HCT116 (cell line): ENCODE data around the gene NEDD4L. TPM values are rescaled to one million over a fixed set of nuclear protein-coding genes. Genes with fewer than 3 reads are reported as not detected.

Source experiments
- ATAC-seq: fragments of 200-7000 bp; cut with Tn5 transposase; 2 replicates; pipeline ENCODE4 v1.9.1; 2020; ENCODE audit warnings: mild to moderate bottlenecking, moderate library complexity
- BruUV-seq: library from RNA; stranded (reverse); fragments of 400-500 nt; replicated peaks from 2 replicates; lab custom pipeline; 2021; lab: Mats Ljungman, UMichigan
- CTCF ChIA-PET: fragments of 300-600 bp; sonication (Branson Sonifier 250); formaldehyde crosslinking; loops from one replicate; lab custom pipeline; 2021; ENCODE audit warnings: antibody characterized with exemption; lab: Charles Lee
- POLR2A ChIA-PET: fragments of 300-600, 350-600 bp; sonication (Branson Sonifier 250); formaldehyde crosslinking; loops from one replicate; lab custom pipeline; 2021; ENCODE audit warnings: antibody characterized with exemption; lab: Charles Lee
- RAD21 ChIA-PET, 2 experiments: fragments of 300-600 bp; sonication (Branson Sonifier 250); formaldehyde crosslinking; loops; one replicate each; lab custom pipeline; 2023; ENCODE audit warnings: low total read pairs in 2 of 2; ENCODE audit not compliant: uncharacterized antibody in 2 of 2, unreplicated experiment in 2 of 2, low non-redundant PET in 1 of 2; lab: Charles Lee
- DNase-seq: peaks from one replicate; pipeline ENCODE4 v3.0.0-alpha.2; 2010; ENCODE audit warnings: low read depth, low spot score
- H2AFZ ChIP-seq: fragments of 200-600 bp; shearing (Covaris generic), sonication (generic); 2 replicates; pipeline ENCODE4 v1.6.1; 2017; ENCODE audit warnings: low read depth, mixed run types, mixed read lengths, antibody characterized with exemption, low read length; ENCODE audit not compliant: poor library complexity, severe bottlenecking
- H3K27ac ChIP-seq: 2 replicates; pipeline ENCODE4 v1.5.1; 2012; ENCODE audit warnings: low read depth, low read length
- H3K27me3 ChIP-seq: fragments of 200-600 bp; sonication (generic); 2 replicates; pipeline ENCODE4 v1.6.1; 2016; ENCODE audit warnings: mixed run types, low read length, mixed read lengths; ENCODE audit not compliant: insufficient read depth
- H3K36me3 ChIP-seq, 2 experiments: fragments of 200-500 bp in 1 of 2; fragments of 200-600 bp in 1 of 2; sonication (Bioruptor generic) in 1 of 2; sonication (generic) in 1 of 2; 2 replicates each; pipeline versions ENCODE4 v1.5.1 to v1.6.1; 2014 to 2016; ENCODE audit warnings: low read length in 2 of 2, inconsistent platforms in 1 of 2, mixed read lengths in 1 of 2, mixed run types in 1 of 2; ENCODE audit not compliant: insufficient read depth in 2 of 2, control insufficient read depth in 1 of 2
- H3K4me1 ChIP-seq, 2 experiments: fragments of 200-600 bp in 1 of 2; sonication (generic) in 1 of 2; 2 replicates each; pipeline versions ENCODE4 v1.5.1 to v1.6.1; 2012 to 2017; ENCODE audit warnings: low read length in 2 of 2, inconsistent platforms in 1 of 2, mild to moderate bottlenecking in 1 of 2, mixed read lengths in 1 of 2, mixed run types in 1 of 2, moderate library complexity in 1 of 2; ENCODE audit not compliant: insufficient read depth in 2 of 2, control insufficient read depth in 1 of 2
- H3K4me2 ChIP-seq: fragments of 200-600 bp; sonication (generic); 2 replicates; pipeline ENCODE4 v1.6.1; 2017; ENCODE audit warnings: mixed run types, low read length, mixed read lengths
- H3K4me3 ChIP-seq, 2 experiments: fragments of 200-600 bp in 1 of 2; sonication (generic) in 1 of 2; replicated peaks in 1 of 2; 2 replicates each; pipeline ENCODE4 v1.5.1; 2011 to 2016; ENCODE audit warnings: low read length in 2 of 2, control low read depth in 1 of 2, low read depth in 1 of 2, mild to moderate bottlenecking in 1 of 2, mixed read lengths in 1 of 2, mixed run types in 1 of 2
- H3K79me2 ChIP-seq: fragments of 200-600 bp; sonication (generic); 2 replicates; pipeline ENCODE4 v1.6.1; 2017; ENCODE audit warnings: mild to moderate bottlenecking, mixed run types, low read length, moderate library complexity, mixed read lengths; ENCODE audit not compliant: insufficient read depth
- H3K9ac ChIP-seq: fragments of 200-600 bp; sonication (generic); 2 replicates; pipeline ENCODE4 v1.6.1; 2016; ENCODE audit warnings: low read length, mixed read lengths
- H3K9me2 ChIP-seq: fragments of 200-600 bp; sonication (generic), shearing (Covaris generic); 2 replicates; pipeline ENCODE4 v1.6.1; 2017; ENCODE audit warnings: mixed run types, mild to moderate bottlenecking, moderate library complexity; ENCODE audit not compliant: insufficient read depth
- H3K9me3 ChIP-seq, 2 experiments: fragments of 200-500 bp in 1 of 2; fragments of 200-600 bp in 1 of 2; sonication (Bioruptor generic) in 1 of 2; sonication (generic) in 1 of 2; 2 replicates each; pipeline ENCODE4 v1.6.1; 2014 to 2017; ENCODE audit warnings: low read length in 2 of 2, mixed read lengths in 2 of 2, inconsistent platforms in 1 of 2, low read depth in 1 of 2, mild to moderate bottlenecking in 1 of 2, mixed run types in 1 of 2, moderate library complexity in 1 of 2; ENCODE audit not compliant: control insufficient read depth in 1 of 2, insufficient read depth in 1 of 2
- H4K20me1 ChIP-seq: fragments of 200-600 bp; sonication (generic), shearing (Covaris generic); 2 replicates; pipeline ENCODE4 v1.6.1; 2017; ENCODE audit warnings: mixed run types, mild to moderate bottlenecking, moderate library complexity; ENCODE audit not compliant: insufficient read depth
- ATF3 ChIP-seq: IDR thresholded peaks from 2 replicates; pipeline ENCODE4 v1.6.1; 2012
- CTCF ChIP-seq, 3 experiments: fragments of 200-600 bp in 1 of 3; sonication (generic) in 1 of 3; IDR thresholded peaks in 2 of 3; conservative IDR thresholded peaks in 1 of 3; 2 replicates each; pipeline ENCODE4 v1.5.1; 2012 to 2017; ENCODE audit warnings: low read depth in 2 of 3, low read length in 2 of 3, antibody characterized with exemption in 1 of 3, borderline replicate concordance in 1 of 3, control low read depth in 1 of 3, mild to moderate bottlenecking in 1 of 3, mixed read lengths in 1 of 3, mixed run types in 1 of 3, moderate library complexity in 1 of 3; ENCODE audit not compliant: insufficient read depth in 1 of 3
- EGR1 ChIP-seq: IDR thresholded peaks from 2 replicates; pipeline ENCODE4 v1.6.1; 2012; ENCODE audit warnings: low read depth
- EZH2 ChIP-seq: fragments of 200-600 bp; sonication (generic); IDR thresholded peaks from 2 replicates; pipeline ENCODE4 v1.6.1; 2017; ENCODE audit warnings: antibody characterized with exemption, mixed run types
- EZH2phosphoT487 ChIP-seq: fragments of 200-600 bp; IDR thresholded peaks from 2 replicates; pipeline ENCODE4 v1.6.1; 2018; ENCODE audit warnings: antibody characterized with exemption, borderline replicate concordance
- FOSL1 ChIP-seq: IDR thresholded peaks from 2 replicates; pipeline ENCODE4 v1.6.1; 2012; ENCODE audit warnings: low read depth
- MAX ChIP-seq: IDR thresholded peaks from 2 replicates; pipeline ENCODE4 v1.6.1; 2012
- POLR2A ChIP-seq: IDR thresholded peaks from 2 replicates; pipeline ENCODE4 v1.7.0; 2011; ENCODE audit warnings: borderline replicate concordance; ENCODE audit not compliant: insufficient read depth, insufficient read length; ENCODE audit errors: extremely low read depth
- POLR2AphosphoS5 ChIP-seq: IDR thresholded peaks from 2 replicates; pipeline ENCODE4 v1.6.1; 2011; ENCODE audit warnings: mild to moderate bottlenecking, low read depth, low read length, moderate library complexity
- RAD21 ChIP-seq: IDR thresholded peaks from 2 replicates; pipeline ENCODE4 v1.6.1; 2012; ENCODE audit warnings: low read depth, mild to moderate bottlenecking
- REST ChIP-seq: IDR thresholded peaks from 2 replicates; pipeline ENCODE4 v1.6.1; 2012; ENCODE audit warnings: low read depth
- SIN3A ChIP-seq: IDR thresholded peaks from 2 replicates; pipeline ENCODE4 v1.6.1; 2012; ENCODE audit warnings: low read depth
- SP1 ChIP-seq: IDR thresholded peaks from 2 replicates; pipeline ENCODE4 v1.6.1; 2012; ENCODE audit warnings: low read depth
- TCF7L2 ChIP-seq: IDR thresholded peaks from 2 replicates; pipeline ENCODE4 v1.7.0; 2011; ENCODE audit warnings: borderline replicate concordance, inconsistent platforms; ENCODE audit not compliant: insufficient read depth, insufficient read length; ENCODE audit errors: extremely low read depth
- YY1 ChIP-seq: IDR thresholded peaks from 2 replicates; pipeline ENCODE4 v1.6.1; 2011; ENCODE audit warnings: low read length, low read depth, moderate library complexity, mild to moderate bottlenecking; ENCODE audit not compliant: insufficient replicate concordance; ENCODE audit errors: extremely low read depth
- ZBTB33 ChIP-seq: IDR thresholded peaks from 2 replicates; pipeline ENCODE4 v1.6.1; 2011; ENCODE audit warnings: mild to moderate bottlenecking, low read length, moderate library complexity; ENCODE audit not compliant: insufficient replicate concordance; ENCODE audit errors: extremely low read depth
- ZFX ChIP-seq: fragments of 450-650 bp; IDR thresholded peaks from 2 replicates; pipeline ENCODE4 v1.6.1; 2017
- intact Hi-C: fragments of 100-400 bp; cut with micrococcal nuclease; formaldehyde crosslinking; loops from 2 replicates; pipeline ENCODE4 v1.10.0; 2022
- total RNA-seq: library from RNA; stranded (reverse); gene quantifications from one replicate; pipeline ENCODE4 v1.2.1, GENCODE V29; 2021; ENCODE audit not compliant: unreplicated experiment

NEDD4L gene
- total RNA-seq, 1 experiment from 2014 or later: 41.5 TPM

- no peaks in the 10 kb centered on the region for H3K27me3 ChIP-seq
- ATAC-seq (no peak), DNase-seq (no peak)
- ChIA-PET CTCF (no interaction called here), POLR2A (no interaction called here), RAD21 (no interaction called here)
- H3K79me2 ChIP-seq: no peaks in the 10 kb centered on the region
- no TSS peak for BruUV-seq
- no peak overlapping the region for H3K4me3 ChIP-seq
- H3K9ac ChIP-seq: no peak overlapping the region
- H2AFZ ChIP-seq: no peak overlapping the region
- no peak overlapping the region for H3K4me2 ChIP-seq
- intact Hi-C loops: no loop called here
- no peaks in the 10 kb centered on the region for H3K4me1 ChIP-seq
- no peaks in the 10 kb centered on the region for H4K20me1 ChIP-seq
- no peaks in the 10 kb centered on the region for H3K9me2 ChIP-seq
- TF ChIP-seq SIN3A: no peak
- TF ChIP-seq EZH2: no peak
- TF ChIP-seq POLR2AphosphoS5: no peak
- TF ChIP-seq TCF7L2: no peak
- no peak for TF ChIP-seq ATF3
- no peak for TF ChIP-seq YY1
- no peak for TF ChIP-seq SP1
- TF ChIP-seq FOSL1: no peak
- TF ChIP-seq POLR2A: no peak
- no peak for TF ChIP-seq ZBTB33
- TF ChIP-seq EZH2phosphoT487: no peak
- no peak for TF ChIP-seq EGR1
- no peak for TF ChIP-seq CTCF (IDR thresholded peaks at IDR 0.05 in 2 of 3, conservative IDR thresholded peaks at IDR 0.05 in 1 of 3; ENCODE audit: borderline replicate concordance in 1 of 3, insufficient read depth in 1 of 3, low read depth in 2 of 3, low read length in 2 of 3)
- TF ChIP-seq ZFX: no peak
- no peak for TF ChIP-seq MAX
- no peak for TF ChIP-seq REST
- TF ChIP-seq RAD21: no peak
- H3K9me3 ChIP-seq: no peaks in the 10 kb centered on the region
- H3K36me3 ChIP-seq: no peaks in the 10 kb centered on the region
- H3K27ac ChIP-seq: no peak overlapping the region
Measured at GRCh38 chr18:58438161-58438957, 394.3 kb downstream of the NEDD4L start.
